Esophagus muscularis mucosa (tissue), 3 donors: ENCODE results near the gene CASP14.

Experiments
- CTCF ChIP-seq, 3 experiments: fragments of 200-600 bp in 2 of 3; fragments of 450-650 bp in 1 of 3; sonication (generic) in 2 of 3; IDR thresholded peaks; one replicate each; pipeline ENCODE4 v1.5.1; 2017 to 2019; ENCODE audit warnings: antibody characterized with exemption in 3 of 3, mild to moderate bottlenecking in 2 of 3, moderate library complexity in 1 of 3
- POLR2A ChIP-seq: fragments of 450-650 bp; IDR thresholded peaks from one replicate; pipeline ENCODE4 v1.6.1; 2017; ENCODE audit warnings: antibody characterized with exemption, moderate library complexity, mild to moderate bottlenecking, low read depth

- TF ChIP-seq CTCF (IDR thresholded peaks at IDR 0.05) (no peak), POLR2A (no peak)
These were observed 32.6 kb downstream of the CASP14 start, which contains the start of gene OR1I1 for GRCh38 chr19:15081911-15082310.
